Brain microvascular endothelial cell (primary cell): ENCODE measurements around the gene KPNA1.
"Not testable (repeated sequence)": the region's sequence is repeated elsewhere in the genome, so short reads cannot be mapped to it uniquely, and the experiment has no call there.

ENCODE experiments used
- DNase-seq: peaks from one replicate; pipeline ENCODE4 v3.0.0-alpha.2; 2020
- H3K27ac ChIP-seq: fragments of 250-450 bp; sonication (Bioruptor Pico); 2 replicates; pipeline ENCODE4 v1.5.1; 2020; ENCODE audit warnings: mild to moderate bottlenecking, moderate library complexity
- H3K27me3 ChIP-seq: fragments of 250-450 bp; sonication (Bioruptor Pico); replicated peaks from 2 replicates; pipeline ENCODE4 v1.5.1; 2020; ENCODE audit warnings: mild to moderate bottlenecking
- H3K36me3 ChIP-seq: fragments of 250-450 bp; sonication (Bioruptor Pico); replicated peaks from 2 replicates; pipeline ENCODE4 v1.5.1; 2020; ENCODE audit warnings: mild to moderate bottlenecking
- H3K4me3 ChIP-seq: 2 replicates; pipeline ENCODE4 v1.5.1; 2011; ENCODE audit warnings: low read depth, mild to moderate bottlenecking, control low read depth, low read length, moderate library complexity
- CTCF ChIP-seq: IDR thresholded peaks from 2 replicates; pipeline ENCODE4 v1.5.1; 2011; ENCODE audit warnings: low read depth, mild to moderate bottlenecking, moderate library complexity, low read length, control low read depth, inconsistent platforms; ENCODE audit errors: missing control alignments
- in situ Hi-C: cut with HindIII; loops from 2 replicates; pipeline ENCODE4 v1.10.0; 2017; ENCODE audit warnings: low sequenced_read_pairs, low pct_ligation_motif_present

KPNA1 gene

GRCh38 chr3:122508135-122508914 is 6.4 kb downstream of the KPNA1 start:
- no peak for TF ChIP-seq CTCF
- no peak overlapping the region for H3K4me3 ChIP-seq
- H3K36me3 ChIP-seq: no peaks in the 10 kb centered on the region
- in situ Hi-C loops: no loop called here
- no peaks in the 10 kb centered on the region for H3K27me3 ChIP-seq
- H3K27ac ChIP-seq: no peak overlapping the region
- DNase-seq: no peak

GRCh38 chr3:122506450-122506849 is 8.3 kb downstream of the KPNA1 start:
- Histone ChIP-seq H3K4me3 (no peak overlapping the region), H3K27me3 (no peaks in the 10 kb centered on the region), H3K36me3 (no peaks in the 10 kb centered on the region), H3K27ac (no peak overlapping the region)
- in situ Hi-C loops: no loop called here
- no peak for TF ChIP-seq CTCF
- no peak for DNase-seq

- DNase-seq: no peak
- H3K27me3 ChIP-seq: no peaks in the 10 kb centered on the region
- in situ Hi-C loops: no loop called here
- no peaks in the 10 kb centered on the region for H3K36me3 ChIP-seq
- no peak overlapping the region for H3K27ac ChIP-seq
- no peak overlapping the region for H3K4me3 ChIP-seq
- TF ChIP-seq CTCF: no peak
These were observed 9.1 kb downstream of the KPNA1 start for GRCh38 chr3:122505676-122506075.

- Histone ChIP-seq H3K27ac (no peak overlapping the region), H3K4me3 (no peak overlapping the region), H3K27me3 (no peaks in the 10 kb centered on the region), H3K36me3 (no peaks in the 10 kb centered on the region)
- no peak for TF ChIP-seq CTCF
- in situ Hi-C loops: no loop called here
- no peak for DNase-seq
These were observed 11.8 kb downstream of the KPNA1 start for GRCh38 chr3:122502941-122503340.

GRCh38 chr3:122502139-122502538 is 12.6 kb downstream of the KPNA1 start:
- no peak for TF ChIP-seq CTCF
- in situ Hi-C loops: no loop called here
- no peaks in the 10 kb centered on the region for H3K36me3 ChIP-seq
- H3K27ac ChIP-seq: no peak overlapping the region
- no peak for DNase-seq
- H3K4me3 ChIP-seq: no peak overlapping the region
- no peaks in the 10 kb centered on the region for H3K27me3 ChIP-seq

GRCh38 chr3:122500964-122501363 is 13.8 kb downstream of the KPNA1 start:
- not testable (repeated sequence) for H3K27me3 ChIP-seq

More at GRCh38 chr3:122500964-122501363, 13.8 kb downstream of the KPNA1 start:
- H3K4me3 ChIP-seq, DNase-seq, H3K36me3 ChIP-seq, in situ Hi-C loops, H3K27ac ChIP-seq: not testable (repeated sequence)
